ENCODE data around the gene ATP6V0A4.
"Not testable (repeated sequence)": the region's sequence is repeated elsewhere in the genome, so short reads cannot be mapped to it uniquely, and the experiment has no call there.

Gene ATP6V0A4

GRCh38 chr7:138801256-138801655 is 3.3 kb upstream of the ATP6V0A4 start:
- DNase-seq: no peak

- DNase-seq: no peak
Measured at GRCh38 chr7:138799336-138800000, 1.5 kb upstream of the ATP6V0A4 start.

- DNase-seq: no peak
Measured at GRCh38 chr7:138798836-138799235, 840 bp upstream of the ATP6V0A4 start.

GRCh38 chr7:138797046-138797445 is 950 bp downstream of the ATP6V0A4 start:
- not testable (repeated sequence) for DNase-seq

GRCh38 chr7:138796038-138796615 is 1.9 kb downstream of the ATP6V0A4 start:
- DNase-seq: no peak

DNA sequence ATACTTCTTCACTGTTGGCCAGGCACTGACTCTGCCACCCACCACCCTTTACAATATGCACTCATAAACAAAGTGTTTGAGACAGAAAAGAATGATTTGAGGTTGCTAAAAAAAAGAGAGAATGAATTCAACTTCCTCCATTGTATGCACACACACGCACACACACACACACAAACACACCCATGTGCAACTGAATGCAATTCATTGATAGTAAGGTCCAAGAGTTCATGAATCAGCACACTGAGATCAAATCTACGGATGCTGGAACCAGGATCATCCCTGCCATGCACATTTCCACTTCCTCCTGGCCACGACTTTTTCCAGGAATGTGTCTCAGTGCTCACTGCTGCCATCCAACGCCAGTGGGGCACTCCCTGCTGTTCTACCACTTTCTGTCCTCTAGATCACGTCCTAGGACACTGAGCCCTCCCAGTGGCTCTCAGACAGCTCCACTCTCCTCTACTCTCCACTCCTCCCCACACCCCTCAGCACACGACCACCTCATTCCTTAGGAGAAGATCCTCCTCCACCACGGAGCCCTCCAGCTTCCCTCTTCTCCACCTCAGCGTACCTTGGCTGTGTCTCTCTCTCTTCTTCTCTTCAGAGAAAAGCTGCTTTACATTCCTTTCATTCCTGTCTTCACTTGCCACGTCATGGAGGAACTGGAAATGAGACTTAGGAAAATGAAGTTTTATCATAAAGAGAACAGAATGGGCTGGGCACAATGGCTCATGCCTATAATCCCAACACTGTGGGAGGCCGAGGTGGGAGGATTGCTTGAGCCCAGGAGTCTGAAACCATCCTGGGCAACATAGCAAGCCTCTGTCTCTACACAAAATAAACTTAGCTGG is 12.2 kb downstream of the ATP6V0A4 start:
- no peak for DNase-seq

- DNase-seq: no peak
Measured at GRCh38 chr7:138784692-138785091, 13.3 kb downstream of the ATP6V0A4 start.

DNA sequence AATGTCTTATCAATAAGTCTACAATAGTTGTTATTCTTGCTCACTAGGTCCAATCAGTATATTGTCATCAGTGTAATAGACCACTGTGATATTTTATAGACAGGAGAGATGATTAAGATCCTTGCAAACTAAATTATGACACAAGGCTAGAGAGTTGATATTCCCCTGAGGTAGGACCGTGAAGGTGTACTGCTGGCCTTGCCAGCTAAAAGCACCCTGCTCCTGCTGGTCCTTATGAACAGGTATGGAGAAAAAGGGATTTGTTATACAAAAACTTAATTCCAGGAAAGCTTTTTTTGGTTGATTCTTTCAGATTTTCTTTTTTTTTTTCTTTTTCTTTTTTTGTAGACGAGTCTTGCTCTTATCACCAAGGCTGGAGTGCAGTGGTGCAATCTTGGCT is 17.0 kb downstream of the ATP6V0A4 start:
- DNase-seq: no peak

- DNase-seq: no peak
Measured at GRCh38 chr7:138776166-138776833, 21.7 kb downstream of the ATP6V0A4 start.

DNA sequence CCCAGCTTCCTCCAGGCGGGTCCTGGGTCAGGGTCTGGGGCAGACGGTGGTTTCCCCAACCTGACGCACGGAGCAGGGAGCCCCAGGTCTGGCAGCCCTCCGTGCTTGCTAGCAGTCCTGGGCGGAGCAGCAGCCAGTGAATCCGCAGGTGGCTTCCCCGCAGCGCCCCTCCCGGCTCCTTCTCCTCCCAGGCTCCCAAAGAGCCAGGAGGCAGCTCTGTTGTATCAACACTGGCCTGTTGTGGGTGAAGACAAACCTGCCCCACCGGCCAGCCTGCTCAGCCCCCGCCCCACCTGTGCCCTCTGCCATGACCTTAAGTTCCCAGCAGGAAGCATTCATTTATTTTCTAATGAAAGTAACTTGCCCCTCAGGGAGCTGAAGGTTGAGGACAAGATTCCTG is 24.2 kb downstream of the ATP6V0A4 start:
- no peak for DNase-seq

DNA sequence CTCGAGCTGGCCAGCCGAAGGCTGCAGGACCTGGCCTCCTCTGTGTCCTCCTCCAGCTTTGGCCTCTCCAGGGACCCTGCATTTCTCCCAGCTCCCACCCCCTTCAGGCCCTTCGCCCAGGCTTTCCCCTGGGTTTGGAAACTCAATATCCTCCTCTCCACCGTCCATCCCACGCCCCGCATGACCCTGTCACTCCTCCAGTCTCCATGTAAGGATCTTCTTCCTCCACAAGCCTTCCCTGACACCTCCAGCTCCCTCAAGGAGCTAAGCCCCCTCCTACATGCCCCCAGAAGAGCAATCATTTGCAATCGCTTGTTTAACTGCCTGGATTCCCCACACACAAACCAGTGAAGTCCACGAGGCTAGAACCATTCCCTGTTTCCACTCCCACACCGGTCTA is 24.8 kb downstream of the ATP6V0A4 start:
- DNase-seq: no peak

GRCh38 chr7:138770904-138771303 is 27.1 kb downstream of the ATP6V0A4 start:
- no peak for DNase-seq

DNA sequence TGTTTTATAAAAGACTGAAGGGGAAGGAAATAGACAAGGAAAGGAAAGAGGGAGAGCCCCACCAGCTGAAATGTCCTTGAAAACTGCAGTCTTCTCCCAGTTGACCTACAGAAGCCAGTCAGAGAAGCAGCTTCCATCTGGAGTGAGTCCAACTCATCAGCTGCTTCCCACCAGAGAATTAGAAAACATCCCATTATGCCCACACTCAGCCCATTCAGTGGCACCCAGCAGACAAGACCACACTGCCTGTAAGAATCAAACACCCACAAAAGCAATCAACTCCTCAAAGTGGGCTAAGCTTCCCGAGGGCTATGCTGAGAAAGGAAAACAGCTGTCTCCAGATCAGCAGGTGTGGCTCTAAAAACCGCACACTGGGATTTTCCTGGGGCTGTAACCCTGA is 29.8 kb downstream of the ATP6V0A4 start:
- no peak for DNase-seq

GRCh38 chr7:138756591-138757242 is 41.3 kb downstream of the ATP6V0A4 start:
- DNase-seq: no peak

DNA sequence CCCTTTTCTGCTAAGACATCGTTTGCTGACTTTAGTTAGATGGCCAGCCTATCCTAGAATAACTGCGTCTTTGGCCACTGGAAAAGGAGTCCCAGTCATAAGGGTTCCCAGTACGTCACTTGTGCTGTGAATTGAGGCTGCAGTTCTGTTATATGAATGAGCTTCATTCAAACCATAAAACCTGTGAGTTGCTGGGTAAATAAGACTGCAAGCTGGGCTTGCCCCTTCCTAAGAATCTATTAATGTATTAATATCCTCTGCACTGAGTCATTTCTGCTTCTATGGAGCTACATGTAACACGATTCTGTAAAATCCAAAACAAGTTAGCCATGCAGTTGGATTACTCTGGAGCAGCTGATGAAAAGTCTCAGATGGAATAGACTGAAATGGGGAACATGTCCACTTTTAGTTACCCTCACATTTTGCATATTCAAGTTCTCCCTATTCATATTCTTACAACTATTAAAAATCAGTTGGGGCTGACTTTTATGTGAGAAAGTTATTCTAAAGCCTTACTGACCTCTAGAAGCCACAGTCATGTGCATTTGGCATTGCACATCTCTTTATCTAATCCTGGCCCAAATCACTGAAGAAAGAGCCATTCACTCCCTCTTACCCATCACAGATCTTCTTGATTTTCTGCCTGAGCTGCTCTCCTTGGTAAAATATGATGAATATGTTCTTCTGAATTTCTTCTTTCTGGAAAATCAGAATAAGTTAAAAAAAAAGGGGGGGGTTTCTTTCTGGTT is 42.0 kb downstream of the ATP6V0A4 start:
- DNase-seq: no peak

GRCh38 chr7:138755331-138755747 is 42.7 kb downstream of the ATP6V0A4 start:
- DNase-seq: no peak

DNA sequence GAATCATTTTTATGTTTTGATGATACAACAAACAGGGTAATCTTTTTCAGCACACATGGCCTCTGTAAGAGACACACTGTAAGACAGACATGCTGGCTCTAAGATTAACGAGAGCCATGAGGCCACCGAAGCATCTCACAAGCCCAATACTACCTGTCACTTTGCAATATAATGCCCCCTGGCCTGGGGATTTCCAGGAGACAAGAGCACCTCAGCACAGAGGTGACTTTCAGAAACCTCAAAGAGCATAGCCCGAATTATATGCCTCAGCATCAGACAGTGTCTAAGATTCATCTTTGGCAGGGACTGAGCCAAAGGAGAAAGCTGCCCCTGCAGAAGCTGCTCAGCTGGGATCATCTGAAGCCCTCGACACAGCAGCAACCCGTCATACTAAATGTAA is 44.4 kb downstream of the ATP6V0A4 start:
- DNase-seq: no peak

DNA sequence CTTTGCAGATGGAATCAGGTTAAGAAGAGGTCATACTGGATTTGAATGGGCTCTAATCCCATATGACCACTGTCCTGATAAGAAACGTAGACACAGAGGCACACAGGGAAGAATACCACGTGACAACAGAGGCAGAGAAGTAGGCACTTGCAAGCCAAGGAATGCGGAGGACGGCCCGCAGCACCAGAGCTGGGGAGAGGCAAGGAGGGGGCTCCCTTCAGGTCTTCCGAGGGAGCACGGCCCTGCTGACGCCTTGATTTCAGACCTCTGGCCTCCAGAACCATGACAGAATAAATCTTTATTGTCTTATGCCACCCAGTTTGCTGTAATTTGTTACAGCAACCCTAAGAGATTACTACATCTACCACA is 44.9 kb downstream of the ATP6V0A4 start:
- no peak for DNase-seq

GRCh38 chr7:138752518-138753149 is 45.4 kb downstream of the ATP6V0A4 start:
- peak; percentile 36 to 87 (median 66) for DNase-seq

GRCh38 chr7:138750901-138751464 is 47.0 kb downstream of the ATP6V0A4 start:
- DNase-seq: no peak

GRCh38 chr7:138750473-138750872 is 47.5 kb downstream of the ATP6V0A4 start:
- no peak for DNase-seq

Data from activated naive CD4-positive, alpha-beta T cell (primary cell).